DND-41 (cell line): Measurements from ENCODE around the gene ACTA2.

Experiments used
- EZH2 ChIP-seq: IDR thresholded peaks from 3 replicates; pipeline ENCODE4 v1.6.1; 2012; ENCODE audit warnings: borderline replicate concordance, low read depth, mild to moderate bottlenecking, moderate library complexity, low read length, inconsistent platforms; ENCODE audit not compliant: severe bottlenecking
- TF ChIP-seq, protein P1 (sequence below): IDR thresholded peaks from 2 replicates; pipeline ENCODE4 v1.5.1; 2012; ENCODE audit warnings: borderline replicate concordance, low read length, moderate library complexity, mild to moderate bottlenecking; ENCODE audit not compliant: poor library complexity, severe bottlenecking; ENCODE audit errors: extremely low read depth

DNA sequence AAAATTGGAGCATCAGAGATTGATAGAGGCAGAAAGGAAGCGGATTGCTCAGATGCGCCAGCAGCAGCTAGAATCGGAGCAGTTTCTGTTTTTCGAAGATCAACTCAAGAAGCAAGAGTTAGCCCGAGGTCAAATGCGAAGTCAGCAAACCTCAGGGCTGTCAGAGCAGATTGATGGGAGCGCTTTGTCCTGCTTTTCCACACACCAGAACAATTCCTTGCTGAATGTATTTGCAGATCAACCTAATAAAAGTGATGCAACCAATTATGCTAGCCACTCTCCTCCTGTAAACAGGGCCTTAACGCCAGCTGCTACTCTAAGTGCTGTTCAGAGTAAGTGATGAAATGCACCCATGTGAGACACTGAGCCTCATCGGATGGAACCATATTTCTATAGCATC, 39.4 kb downstream of the ACTA2 start:
- TF ChIP-seq, protein P1, sequence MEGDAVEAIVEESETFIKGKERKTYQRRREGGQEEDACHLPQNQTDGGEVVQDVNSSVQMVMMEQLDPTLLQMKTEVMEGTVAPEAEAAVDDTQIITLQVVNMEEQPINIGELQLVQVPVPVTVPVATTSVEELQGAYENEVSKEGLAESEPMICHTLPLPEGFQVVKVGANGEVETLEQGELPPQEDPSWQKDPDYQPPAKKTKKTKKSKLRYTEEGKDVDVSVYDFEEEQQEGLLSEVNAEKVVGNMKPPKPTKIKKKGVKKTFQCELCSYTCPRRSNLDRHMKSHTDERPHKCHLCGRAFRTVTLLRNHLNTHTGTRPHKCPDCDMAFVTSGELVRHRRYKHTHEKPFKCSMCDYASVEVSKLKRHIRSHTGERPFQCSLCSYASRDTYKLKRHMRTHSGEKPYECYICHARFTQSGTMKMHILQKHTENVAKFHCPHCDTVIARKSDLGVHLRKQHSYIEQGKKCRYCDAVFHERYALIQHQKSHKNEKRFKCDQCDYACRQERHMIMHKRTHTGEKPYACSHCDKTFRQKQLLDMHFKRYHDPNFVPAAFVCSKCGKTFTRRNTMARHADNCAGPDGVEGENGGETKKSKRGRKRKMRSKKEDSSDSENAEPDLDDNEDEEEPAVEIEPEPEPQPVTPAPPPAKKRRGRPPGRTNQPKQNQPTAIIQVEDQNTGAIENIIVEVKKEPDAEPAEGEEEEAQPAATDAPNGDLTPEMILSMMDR = no peak
- no peak for TF ChIP-seq EZH2
